HG03460 (cell line): Measurements from ENCODE around the gene NOTCH3.

Experiments used
- ATAC-seq: cut with Tn5 transposase; IDR thresholded peaks from one replicate; pipeline ENCODE4 v1.9.1; 2021; ENCODE audit not compliant: unreplicated experiment

Gene NOTCH3

GRCh38 chr19:15200553-15201364 is at the start of gene NOTCH3:
Gene NOTCH3 (minus strand): TSS chr19:15200995. CDS start chr19:15200905, 90 bp downstream.
- no peak for ATAC-seq

GRCh38 chr19:15250640-15250993 is 49.8 kb upstream of the NOTCH3 start:
- ATAC-seq: no peak

GRCh38 chr19:15249972-15250639 is 49.3 kb upstream of the NOTCH3 start:
- ATAC-seq: no peak

GRCh38 chr19:15249528-15249874 is 48.7 kb upstream of the NOTCH3 start:
- ATAC-seq: no peak

- no peak for ATAC-seq
Measured at GRCh38 chr19:15248648-15249527, 48.1 kb upstream of the NOTCH3 start.

- no peak for ATAC-seq
Measured at GRCh38 chr19:15248106-15248505, 47.3 kb upstream of the NOTCH3 start.

GRCh38 chr19:15247107-15248014 is 46.6 kb upstream of the NOTCH3 start:
- no peak for ATAC-seq

GRCh38 chr19:15246198-15246481 is 45.3 kb upstream of the NOTCH3 start:
- no peak for ATAC-seq

GRCh38 chr19:15245370-15246197 is 44.8 kb upstream of the NOTCH3 start:
- ATAC-seq: no peak

- ATAC-seq: no peak
Measured at GRCh38 chr19:15244808-15245207, 44.0 kb upstream of the NOTCH3 start.

- ATAC-seq: no peak
Measured at GRCh38 chr19:15244106-15244803, 43.5 kb upstream of the NOTCH3 start.

- ATAC-seq: no peak
Measured at GRCh38 chr19:15243236-15243957, 42.6 kb upstream of the NOTCH3 start.

- no peak for ATAC-seq
Measured at GRCh38 chr19:15241259-15241910, 40.6 kb upstream of the NOTCH3 start.

GRCh38 chr19:15240515-15240914 is 39.7 kb upstream of the NOTCH3 start:
- no peak for ATAC-seq

- no peak for ATAC-seq
Measured at GRCh38 chr19:15239337-15239949, 38.6 kb upstream of the NOTCH3 start.

GRCh38 chr19:15238639-15239155 is 37.9 kb upstream of the NOTCH3 start:
- no peak for ATAC-seq
